IMR-90 (cell line): ENCODE results near the gene HSD11B1L. TPM values are rescaled to one million over a fixed set of nuclear protein-coding genes. Genes with fewer than 3 reads are reported as not detected.
A peak's percentile ranks its signal among the peaks of the same experiment; 100 is the strongest.

ENCODE experiments used
- ATAC-seq: fragments of 200-7000 bp; cut with Tn5 transposase; 2 replicates; pipeline ENCODE4 v1.9.1; 2020; ENCODE audit warnings: low read depth, mild to moderate bottlenecking, moderate library complexity
- Bru-seq: library from RNA; stranded (reverse); fragments of 400-500 nt; gene quantifications from one replicate; lab custom pipeline; 2021; lab: Mats Ljungman, UMichigan
- BruChase-seq, 2 experiments: library from RNA; stranded (reverse); fragments of 400-500 nt; gene quantifications; one replicate each; lab custom pipeline; 2021; lab: Mats Ljungman, UMichigan
- BruUV-seq: library from RNA; stranded (reverse); fragments of 400-500 nt; replicated peaks from 2 replicates; lab custom pipeline; 2021; lab: Mats Ljungman, UMichigan
- CTCF ChIA-PET: fragments of 300-600 bp; formaldehyde crosslinking; extraction: SDS; loops from one replicate; lab custom pipeline; 2021; ENCODE audit warnings: antibody characterized with exemption; lab: Yijun Ruan, JAX
- POLR2A ChIA-PET: fragments of 300-600 bp; sonication (Branson Sonifier 250); formaldehyde crosslinking; loops from one replicate; lab custom pipeline; 2022; ENCODE audit warnings: antibody characterized with exemption; ENCODE audit not compliant: unreplicated experiment; lab: Charles Lee
- DNase-seq: peaks from one replicate; pipeline ENCODE4 v3.0.0; 2013
- H2AFZ ChIP-seq: replicated peaks from 2 replicates; pipeline ENCODE3; 2013; ENCODE audit warnings: low read length, mild to moderate bottlenecking; ENCODE audit not compliant: poor library complexity
- H2AK5ac ChIP-seq: 2 replicates; pipeline ENCODE4 v1.6.1; 2013; ENCODE audit warnings: low read depth, low read length, inconsistent platforms
- H2AK9ac ChIP-seq: replicated peaks from 2 replicates; pipeline ENCODE3; 2013; ENCODE audit warnings: mild to moderate bottlenecking, low read depth, low read length, moderate library complexity; ENCODE audit not compliant: poor library complexity
- H2BK120ac ChIP-seq: 2 replicates; pipeline ENCODE4 v1.6.1; 2013; ENCODE audit warnings: low read depth, low read length, inconsistent platforms
- H2BK15ac ChIP-seq: 3 replicates; pipeline ENCODE4 v1.6.1; 2013; ENCODE audit warnings: low read depth, low read length, inconsistent platforms
- H2BK20ac ChIP-seq: 2 replicates; pipeline ENCODE4 v1.6.1; 2013; ENCODE audit warnings: low read depth, mild to moderate bottlenecking, inconsistent platforms, low read length, moderate library complexity
- H2BK5ac ChIP-seq: 2 replicates; pipeline ENCODE4 v1.6.1; 2013; ENCODE audit warnings: mild to moderate bottlenecking, low read depth, low read length, inconsistent platforms; ENCODE audit not compliant: poor library complexity, severe bottlenecking
- H3K14ac ChIP-seq: replicated peaks from 2 replicates; pipeline ENCODE4 v1.6.1; 2013; ENCODE audit warnings: low read depth, low read length, inconsistent platforms
- H3K18ac ChIP-seq: 2 replicates; pipeline ENCODE4 v1.6.1; 2013; ENCODE audit warnings: low read depth, low read length, control low read depth
- H3K23ac ChIP-seq: 2 replicates; pipeline ENCODE4 v1.6.1; 2013; ENCODE audit warnings: low read depth, low read length, inconsistent platforms
- H3K27ac ChIP-seq: 2 replicates; pipeline ENCODE4 v1.5.1; 2013; ENCODE audit warnings: mild to moderate bottlenecking, control low read depth, low read length; ENCODE audit not compliant: insufficient read depth
- H3K27me3 ChIP-seq: 2 replicates; pipeline ENCODE4 v1.6.1; 2013; ENCODE audit warnings: low read length; ENCODE audit not compliant: control insufficient read depth, insufficient read depth
- H3K36me3 ChIP-seq: 2 replicates; pipeline ENCODE4 v1.6.1; 2013; ENCODE audit warnings: low read length, mixed read lengths; ENCODE audit not compliant: control insufficient read depth, insufficient read depth
- H3K4ac ChIP-seq: 2 replicates; pipeline ENCODE4 v1.6.1; 2013; ENCODE audit warnings: low read depth, low read length, inconsistent platforms
- H3K4me1 ChIP-seq: 2 replicates; pipeline ENCODE4 v1.6.1; 2013; ENCODE audit warnings: low read length, mixed read lengths; ENCODE audit not compliant: control insufficient read depth, insufficient read depth
- H3K4me2 ChIP-seq: 2 replicates; pipeline ENCODE4 v1.6.1; 2013; ENCODE audit warnings: low read depth, mild to moderate bottlenecking, control low read depth, low read length, moderate library complexity
- H3K4me3 ChIP-seq: 2 replicates; pipeline ENCODE4 v1.5.1; 2013; ENCODE audit warnings: low read depth, mild to moderate bottlenecking, control low read depth, low read length, moderate library complexity; ENCODE audit not compliant: insufficient read depth
- H3K56ac ChIP-seq: 2 replicates; pipeline ENCODE4 v1.6.1; 2013; ENCODE audit warnings: low read length, inconsistent platforms; ENCODE audit not compliant: insufficient read depth; ENCODE audit errors: extremely low read depth
- H3K79me1 ChIP-seq, 2 experiments: 2 replicates each; pipeline ENCODE4 v1.6.1; 2013; ENCODE audit warnings: low read length in 2 of 2, inconsistent platforms in 1 of 2, low read depth in 1 of 2
- H3K9ac ChIP-seq: 2 replicates; pipeline ENCODE4 v1.6.1; 2013; ENCODE audit warnings: low read depth, low read length, control low read depth
- H3K9me1 ChIP-seq: 2 replicates; pipeline ENCODE4 v1.6.1; 2013; ENCODE audit warnings: low read length, inconsistent platforms; ENCODE audit not compliant: insufficient read depth
- H3K9me3 ChIP-seq: 2 replicates; pipeline ENCODE4 v1.6.1; 2013; ENCODE audit warnings: low read length; ENCODE audit not compliant: control insufficient read depth, insufficient read depth
- H4K20me1 ChIP-seq: 2 replicates; pipeline ENCODE4 v1.6.1; 2013; ENCODE audit warnings: low read length, inconsistent platforms; ENCODE audit not compliant: insufficient read depth
- H4K5ac ChIP-seq: 2 replicates; pipeline ENCODE4 v1.6.1; 2013; ENCODE audit warnings: mild to moderate bottlenecking, low read depth, low read length, control low read depth
- H4K8ac ChIP-seq, 2 experiments: 2 replicates each; pipeline ENCODE4 v1.6.1; 2013; ENCODE audit warnings: low read depth in 2 of 2, low read length in 2 of 2, control low read depth in 1 of 2, inconsistent platforms in 1 of 2
- H4K91ac ChIP-seq: 2 replicates; pipeline ENCODE4 v1.6.1; 2013; ENCODE audit warnings: low read depth, low read length, inconsistent platforms; ENCODE audit not compliant: insufficient read depth
- CEBPB ChIP-seq: IDR thresholded peaks from 2 replicates; pipeline ENCODE4 v1.6.1; 2012; ENCODE audit warnings: low read depth, low read length, improper control_type of control experiment
- CHD1 ChIP-seq: IDR thresholded peaks from 2 replicates; pipeline ENCODE4 v1.6.1; 2012; ENCODE audit warnings: low read depth, low read length, improper control_type of control experiment
- ELK1 ChIP-seq: fragments of 150-350 bp; IDR thresholded peaks from 2 replicates; pipeline ENCODE4 v1.6.1; 2016; ENCODE audit warnings: low read depth, mild to moderate bottlenecking, low read length, moderate library complexity, borderline replicate concordance
- FOS ChIP-seq: fragments of 150-350 bp; IDR thresholded peaks from 2 replicates; pipeline ENCODE4 v1.6.1; 2016; ENCODE audit warnings: low read depth, low read length
- MAFK ChIP-seq: IDR thresholded peaks from 2 replicates; pipeline ENCODE4 v1.6.1; 2012; ENCODE audit warnings: low read depth, low read length, improper control_type of control experiment
- MAZ ChIP-seq: IDR thresholded peaks from 2 replicates; pipeline ENCODE4 v1.6.1; 2012; ENCODE audit warnings: low read depth, mild to moderate bottlenecking, low read length, improper control_type of control experiment, moderate library complexity, borderline replicate concordance
- POLR2A ChIP-seq: IDR thresholded peaks from 2 replicates; pipeline ENCODE4 v1.6.1; 2012; ENCODE audit warnings: mild to moderate bottlenecking, low read depth, low read length
- RAD21 ChIP-seq: IDR thresholded peaks from 2 replicates; pipeline ENCODE4 v1.6.1; 2012; ENCODE audit warnings: low read length, improper control_type of control experiment
- RCOR1 ChIP-seq: IDR thresholded peaks from 2 replicates; pipeline ENCODE4 v1.6.1; 2012; ENCODE audit warnings: mild to moderate bottlenecking, low read length, improper control_type of control experiment; ENCODE audit not compliant: insufficient replicate concordance
- USF2 ChIP-seq: fragments of 150-350 bp; IDR thresholded peaks from 2 replicates; pipeline ENCODE4 v1.6.1; 2017; ENCODE audit warnings: mild to moderate bottlenecking, antibody characterized with exemption, low read length, low read depth
- WGBS, 2 experiments: methylation state at CpG; one replicate each; pipeline versions ENCODE4 v1.1.5 to v1.1.7; 2013; ENCODE audit warnings: missing lambda C conversion rate in 2 of 2; ENCODE audit not compliant: insufficient read length in 1 of 2; ENCODE audit errors: extremely low coverage in 2 of 2; 5-methylcytosine and 5-hydroxymethylcytosine counted together
- dilution Hi-C: fragments of 300-500 bp; cut with HindIII; formaldehyde crosslinking; loops from one replicate; pipeline ENCODE4 v1.14.3; 2018; ENCODE audit warnings: low sequenced_read_pairs; ENCODE audit not compliant: unreplicated experiment
- in situ Hi-C: fragments of 300-500 bp; cut with MboI; formaldehyde crosslinking; loops from 3 replicates; pipeline ENCODE4 v1.14.3; 2019; ENCODE audit warnings: low sequenced_read_pairs, inconsistent platforms, mixed read lengths
- intact Hi-C: fragments of 100-400 bp; cut with micrococcal nuclease; formaldehyde crosslinking; loops from 2 replicates; pipeline ENCODE4 v1.10.0; 2022
- long read RNA-seq: library from polyadenylated mRNA; unstranded; transcript quantifications from one replicate; pipeline ENCODE4 v2.0.0, GENCODE V29; 2021; ENCODE audit not compliant: unreplicated experiment
- polyA plus RNA-seq, 3 experiments: library from polyadenylated mRNA; depleted of rRNA; stranded (reverse); fragments of >200 nt; gene quantifications; 2 replicates each; pipeline ENCODE4 v1.2.3, GENCODE V29; 2012; ENCODE audit warnings: low replicate concordance in 1 of 3
- total RNA-seq: library from RNA; depleted of rRNA; stranded (reverse); fragments of >200 nt; gene quantifications from 2 replicates; pipeline ENCODE4 v1.2.3, GENCODE V29; 2012; rRNA removed
- TF ChIP-seq, protein P1 (sequence below): conservative IDR thresholded peaks from 2 replicates; pipeline ENCODE4 v1.5.1; 2012; ENCODE audit warnings: mild to moderate bottlenecking, low read depth, low read length, improper control_type of control experiment

Gene HSD11B1L
- total RNA-seq (1.9 and 2.2 TPM in 2 replicates), polyA plus RNA-seq (2012; rRNA removed) (7.2 and 8.2 TPM in 2 replicates), Bru-seq, nascent RNA (percentile 34 among the genes with signal in this experiment), BruChase-seq, experiment 1, labeled RNA remaining after a 6-hour chase (percentile 52 among the genes with signal in this experiment), BruChase-seq, experiment 2, labeled RNA remaining after a 2-hour chase (percentile 42 among the genes with signal in this experiment)
- 9.8 and 14.6 TPM in 2 replicates for polyA plus RNA-seq (2012; cell fraction: cytosol; rRNA removed)
- 10.8 and 19.3 TPM in 2 replicates for polyA plus RNA-seq (2012; cell fraction: nucleus; rRNA removed; ENCODE audit: low replicate concordance)
- long read RNA-seq, partial matches to known transcripts, result 3 of 15 reads
- long read RNA-seq, other reads (novel, unspliced or antisense), result 4 of 15 reads

DNA sequence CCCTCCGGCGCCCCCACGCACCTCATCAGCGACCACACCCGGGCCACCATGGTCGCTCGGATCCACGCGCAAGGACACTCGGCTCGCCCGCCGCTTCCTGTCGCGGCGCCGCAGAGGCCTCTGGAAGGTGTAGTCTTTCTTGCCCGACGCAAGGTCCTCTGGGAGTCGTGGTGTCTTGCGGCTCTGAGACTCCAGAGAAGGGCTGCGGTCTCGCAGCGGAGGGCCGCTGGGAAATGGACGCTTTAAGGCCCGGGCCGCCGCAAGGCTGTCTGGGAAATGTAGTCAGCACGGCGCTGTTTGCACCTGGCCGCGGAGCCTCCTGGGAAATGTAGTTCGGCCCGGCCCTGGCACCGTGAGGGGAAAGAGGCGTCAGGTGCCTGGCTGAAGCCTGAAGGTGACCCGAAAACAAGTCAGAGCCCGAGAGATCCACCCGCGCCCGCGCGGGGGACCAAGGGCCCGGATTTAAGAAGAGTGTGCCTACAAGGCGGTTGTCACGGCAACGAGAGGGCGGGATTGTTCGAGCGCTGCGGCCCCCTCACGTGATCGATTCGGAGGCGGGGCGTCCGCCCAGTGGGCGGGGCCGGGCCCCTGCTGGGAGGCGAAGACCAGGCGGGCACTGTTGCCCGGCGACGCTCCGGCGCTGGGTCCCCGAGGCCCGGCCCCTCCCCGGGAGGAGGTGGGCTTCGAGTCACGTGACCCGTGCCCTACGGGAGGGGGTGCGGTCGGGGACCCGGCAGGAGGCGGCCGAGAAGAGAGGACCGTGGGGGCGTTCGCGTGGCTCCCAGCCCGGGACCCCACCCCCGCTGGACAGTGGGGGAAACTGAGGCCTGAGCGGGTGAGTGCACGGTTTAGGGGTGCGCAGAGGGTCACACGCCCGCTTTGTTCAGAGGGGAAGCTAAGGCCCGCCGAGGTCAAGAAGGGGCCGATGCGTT is at the start of gene HSD11B1L, which contains the start of gene MICOS13:
Gene HSD11B1L (plus strand): TSS at position 591 of the 932 bp plus-strand sequence. CDS start 3,806 bp downstream, outside the sequence.
Gene MICOS13 (minus strand): TSS at position 80 of the 932 bp plus-strand sequence. CDS start 30 bp downstream, at position 50.
- Histone ChIP-seq H3K14ac (peak within 1 kb of the TSS; percentile 68), H3K23ac (peak within 1 kb of the TSS; percentile 70), H3K4me1 (peaks cover 7% of the 10 kb centered on the region), H3K9ac (peak within 1 kb of the TSS; percentile 79), H3K4me2 (peak within 1 kb of the TSS; percentile 99), H2AK5ac (peak within 1 kb of the TSS; percentile 87), H4K5ac (peak within 1 kb of the TSS; percentile 85), H2BK15ac (peak within 1 kb of the TSS; percentile 81; the same call in 1 of the 3 replicates), H3K27me3 (no peaks in the 10 kb centered on the region), H4K91ac (peak within 1 kb of the TSS; percentile 87), H3K56ac (peak within 1 kb of the TSS; percentile 86), H2AK9ac (peak within 1 kb of the TSS; percentile 97), H3K9me3 (no peaks in the 10 kb centered on the region), H2AFZ (peak within 1 kb of the TSS; percentile 97), H2BK20ac (no peak within 1 kb of the TSS), H3K4me3 (peak within 1 kb of the TSS; percentile 75), H3K79me1 (peaks cover 15 to 19% of the 10 kb centered on the region in 2 experiments; a peak in 3 of 4 replicates), H4K8ac (peak within 1 kb of the TSS; percentile 88 to 95), H3K9me1 (peaks cover 3% of the 10 kb centered on the region; the same call in 1 of the 2 replicates), H3K4ac (peak within 1 kb of the TSS; percentile 85), H3K27ac (peak within 1 kb of the TSS; percentile 69), H2BK120ac (peak within 1 kb of the TSS; percentile 84; the same call in 1 of the 2 replicates), H4K20me1 (no peaks in the 10 kb centered on the region; the same call in 1 of the 2 replicates), H3K18ac (peak within 1 kb of the TSS; percentile 53), H2BK5ac (peak within 1 kb of the TSS; percentile 58), H3K36me3 (no peaks in the 10 kb centered on the region)
- in situ Hi-C loops (no loop called here), intact Hi-C loops (no loop called here), dilution Hi-C loops (no loop called here)
- no TSS peak for BruUV-seq
- ATAC-seq (peak; percentile 95), DNase-seq (peak; percentile 98)
- CTCF ChIA-PET, result no interaction called here
- POLR2A ChIA-PET, result no interaction called here
- WGBS, 2 experiments, result 0% methylated on average over 21 of the region's 94 CpGs; no CpG with 5 or more reads in 1 of the 2 experiments
- no peak for TF ChIP-seq CEBPB
- TF ChIP-seq FOS, result 0 out of 2 replicates have a peak, but pooled peaks have one; percentile 11
- TF ChIP-seq RAD21, result no peak
- peak; percentile 98 for TF ChIP-seq USF2
- TF ChIP-seq POLR2A, result peak; percentile 74
- TF ChIP-seq, protein P1, sequence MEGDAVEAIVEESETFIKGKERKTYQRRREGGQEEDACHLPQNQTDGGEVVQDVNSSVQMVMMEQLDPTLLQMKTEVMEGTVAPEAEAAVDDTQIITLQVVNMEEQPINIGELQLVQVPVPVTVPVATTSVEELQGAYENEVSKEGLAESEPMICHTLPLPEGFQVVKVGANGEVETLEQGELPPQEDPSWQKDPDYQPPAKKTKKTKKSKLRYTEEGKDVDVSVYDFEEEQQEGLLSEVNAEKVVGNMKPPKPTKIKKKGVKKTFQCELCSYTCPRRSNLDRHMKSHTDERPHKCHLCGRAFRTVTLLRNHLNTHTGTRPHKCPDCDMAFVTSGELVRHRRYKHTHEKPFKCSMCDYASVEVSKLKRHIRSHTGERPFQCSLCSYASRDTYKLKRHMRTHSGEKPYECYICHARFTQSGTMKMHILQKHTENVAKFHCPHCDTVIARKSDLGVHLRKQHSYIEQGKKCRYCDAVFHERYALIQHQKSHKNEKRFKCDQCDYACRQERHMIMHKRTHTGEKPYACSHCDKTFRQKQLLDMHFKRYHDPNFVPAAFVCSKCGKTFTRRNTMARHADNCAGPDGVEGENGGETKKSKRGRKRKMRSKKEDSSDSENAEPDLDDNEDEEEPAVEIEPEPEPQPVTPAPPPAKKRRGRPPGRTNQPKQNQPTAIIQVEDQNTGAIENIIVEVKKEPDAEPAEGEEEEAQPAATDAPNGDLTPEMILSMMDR, result no peak
- no peak for TF ChIP-seq MAFK
- TF ChIP-seq ELK1, result no peak
- no peak for TF ChIP-seq RCOR1
- no peak for TF ChIP-seq CHD1
- TF ChIP-seq MAZ, result peak; percentile 80; the same call in 1 of the 2 replicates
